ENCODE results near the gene HEPACAM2. TPM values are rescaled to one million over a fixed set of nuclear protein-coding genes. Genes with fewer than 3 reads are reported as not detected.

The HEPACAM2 gene
- total RNA-seq: not detected in 2 replicates

DNA sequence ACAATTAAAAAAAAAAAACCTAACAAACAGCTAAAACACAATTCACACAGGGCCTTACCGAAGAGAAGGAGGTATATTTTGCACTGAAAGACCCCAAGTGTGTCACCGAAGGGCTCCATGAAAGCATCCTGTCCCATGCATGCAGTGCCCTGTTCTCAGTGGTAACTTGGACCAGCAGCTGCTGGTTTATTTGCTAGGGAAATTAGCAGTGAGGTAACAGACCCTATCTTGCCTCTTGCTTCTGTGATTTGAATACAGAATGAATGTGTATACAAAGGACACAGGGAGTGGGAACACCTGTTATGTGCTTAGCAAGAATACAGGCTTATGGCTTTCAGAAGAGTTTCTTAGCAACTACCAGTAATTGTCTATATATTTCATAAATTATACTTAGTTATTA, at the start of gene HEPACAM2:
HEPACAM2 (minus strand) TSS at position 160 of the 400 bp plus-strand sequence.

DNA sequence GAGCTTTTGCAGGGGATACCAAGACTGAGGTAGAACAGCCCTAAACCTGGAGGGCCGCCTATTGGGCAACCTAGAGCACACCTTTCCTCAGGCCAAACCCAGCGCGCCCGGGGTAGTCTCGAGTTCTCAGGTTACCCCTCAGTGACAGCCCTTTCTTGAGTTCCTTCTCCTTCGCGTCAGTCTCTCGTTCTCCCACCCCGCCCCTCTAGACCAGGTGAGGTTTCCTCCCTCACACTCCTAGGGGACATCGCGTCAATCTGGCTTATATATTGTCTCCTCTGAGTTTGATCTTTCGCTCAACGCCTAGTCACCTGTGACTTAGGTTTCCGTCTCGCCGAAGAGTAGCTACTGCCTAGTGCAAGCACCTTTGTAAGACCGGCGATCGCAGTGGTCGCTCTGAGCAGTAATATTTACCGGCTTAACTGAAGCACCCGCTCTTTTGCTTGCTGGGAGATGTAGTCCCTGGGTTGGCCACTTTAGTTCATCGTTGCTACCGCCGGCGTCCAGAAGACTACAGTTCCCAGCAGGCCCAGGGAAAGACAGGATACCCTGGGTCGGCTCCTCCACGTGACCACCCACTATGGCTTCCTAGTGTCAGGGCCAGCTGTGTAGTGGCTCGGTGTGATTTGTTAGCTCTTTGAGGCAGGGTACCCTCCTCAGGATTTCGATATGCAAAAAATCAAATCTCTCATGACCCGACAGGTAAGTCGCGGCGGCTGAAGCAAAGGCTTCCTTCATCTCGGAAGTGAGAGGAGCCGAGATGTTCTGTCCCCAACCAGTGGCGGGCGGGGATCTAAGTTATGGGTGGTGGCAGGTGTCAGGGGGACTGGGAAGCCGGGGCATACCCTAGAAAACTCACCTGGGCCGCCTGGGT, 5.8 kb upstream of the HEPACAM2 start, which contains the start of gene VPS50:
VPS50 (plus strand) TSS at position 568 of the 874 bp plus-strand sequence; CDS start at position 670, 102 bp downstream.

DNA sequence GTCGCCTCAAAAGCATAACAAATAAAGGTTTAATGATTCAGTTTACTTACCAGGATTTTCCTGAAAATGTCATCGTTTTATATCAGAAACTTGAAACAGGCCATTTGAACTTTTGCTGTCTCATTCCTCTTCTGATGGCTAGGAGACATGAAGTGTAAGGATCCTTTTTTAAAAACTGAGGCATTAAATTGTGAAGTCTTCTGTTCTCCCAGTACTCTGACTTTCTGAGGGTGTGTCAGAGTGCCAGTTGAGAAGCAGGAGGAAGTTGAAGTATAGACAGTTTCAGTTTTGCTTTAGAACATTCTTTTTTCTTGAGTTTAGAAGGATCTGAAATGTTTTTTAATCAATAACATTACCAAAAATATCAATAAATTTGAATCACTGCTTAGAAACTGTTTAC, 78.1 kb downstream of the HEPACAM2 start, which contains the start of gene SAMD9L:
SAMD9L (minus strand) TSS at position 242 of the 400 bp plus-strand sequence. CDS start 12,414 bp downstream, outside the sequence.

Other genes starting within 250 kb of the HEPACAM2 start
- gene SAMD9, start 108.5 kb downstream of the HEPACAM2 start, total RNA-seq: 7.5 and 10.4 TPM in 2 replicates
- gene SAMD9L, start 78.1 kb downstream of the HEPACAM2 start, total RNA-seq: 0.19 and 0.85 TPM in 2 replicates
- 9.2 and 11.8 TPM in 2 replicates for gene VPS50, start 5.9 kb upstream of the HEPACAM2 start, total RNA-seq

All from airway epithelial cell (primary cell).